Left lobe of liver (tissue), 2 donors: Measurements from ENCODE around the gene DGKD. TPM values are rescaled to one million over a fixed set of nuclear protein-coding genes. Genes with fewer than 3 reads are reported as not detected.

Experiments
- ATAC-seq: fragments of 200-7000 bp; cut with Tn5 transposase; one replicate; pipeline ENCODE4 v1.9.1; 2020; ENCODE audit warnings: mild to moderate bottlenecking, moderate library complexity
- DNase-seq: peaks from one replicate; pipeline ENCODE4 v3.0.0-alpha.2; 2020; ENCODE audit warnings: low spot score
- total RNA-seq: library from RNA; stranded (reverse); gene quantifications from one replicate; pipeline ENCODE4 v1.2.1, GENCODE V29; 2021
- donor health status: DM: no; HTN: no; CAD: no; lungs with moderate emphysema.
- donor health status: DM: no; HTN: yes; CAD: no.

DGKD gene
- total RNA-seq, 1 donor from 2014 or later = 17.9 TPM

DNA sequence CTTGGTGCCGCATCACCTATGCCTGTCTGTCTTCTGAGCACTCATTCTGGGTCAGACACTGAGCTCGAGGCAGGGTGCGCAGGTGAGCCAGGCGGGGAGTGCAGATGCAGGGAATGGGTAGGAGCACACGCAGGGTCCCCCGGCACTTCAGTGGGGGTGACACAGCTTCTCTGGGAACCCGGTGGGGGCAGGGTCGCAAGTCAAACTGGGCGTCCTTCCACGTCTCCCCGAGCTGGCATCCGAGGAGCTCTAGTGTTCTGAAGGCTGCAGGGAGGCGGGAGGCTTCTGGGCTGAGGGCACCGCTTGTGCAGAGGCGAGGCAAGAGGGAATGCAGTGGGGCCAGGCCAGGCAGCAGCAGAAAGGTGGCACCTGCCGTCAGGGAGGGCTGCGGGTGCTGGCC, 86.0 kb downstream of the DGKD start:
- DNase-seq = no peak
- ATAC-seq = no peak

GRCh38 chr2:233440714-233441113, 86.4 kb downstream of the DGKD start:
- ATAC-seq (no peak), DNase-seq (no peak)

GRCh38 chr2:233441161-233442027, 87.1 kb downstream of the DGKD start:
- ATAC-seq = no peak
- DNase-seq = no peak

- no peak for DNase-seq
- no peak for ATAC-seq
Observed at GRCh38 chr2:233442028-233442310, 87.7 kb downstream of the DGKD start.

- DNase-seq = peak; percentile 77
- peak; percentile 93 for ATAC-seq
Observed at GRCh38 chr2:233443511-233444183, 89.4 kb downstream of the DGKD start.

DNA sequence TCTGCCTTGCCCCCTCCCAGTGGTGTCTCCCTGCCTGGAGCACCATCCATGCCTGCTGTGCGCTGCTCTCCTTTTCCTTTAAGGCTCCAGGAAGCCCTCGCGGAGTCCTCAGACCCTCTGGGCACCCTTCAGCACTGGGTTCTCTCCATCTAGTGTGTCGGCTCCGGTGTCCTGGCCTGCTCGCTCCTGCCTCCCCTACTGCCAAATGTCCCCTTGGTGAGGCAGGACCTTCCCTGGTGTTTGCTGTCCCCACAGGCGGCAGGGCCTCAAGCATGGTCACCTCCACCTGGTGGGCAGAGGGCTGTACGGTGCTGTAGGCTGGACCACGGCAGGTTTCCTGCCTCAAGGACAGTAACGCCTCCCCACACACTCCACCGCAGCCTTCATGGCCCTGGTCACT, 90.2 kb downstream of the DGKD start:
- ATAC-seq (no peak), DNase-seq (no peak)

- ATAC-seq (no peak), DNase-seq (no peak)
Observed at GRCh38 chr2:233445152-233445830, 91.0 kb downstream of the DGKD start.

DNA sequence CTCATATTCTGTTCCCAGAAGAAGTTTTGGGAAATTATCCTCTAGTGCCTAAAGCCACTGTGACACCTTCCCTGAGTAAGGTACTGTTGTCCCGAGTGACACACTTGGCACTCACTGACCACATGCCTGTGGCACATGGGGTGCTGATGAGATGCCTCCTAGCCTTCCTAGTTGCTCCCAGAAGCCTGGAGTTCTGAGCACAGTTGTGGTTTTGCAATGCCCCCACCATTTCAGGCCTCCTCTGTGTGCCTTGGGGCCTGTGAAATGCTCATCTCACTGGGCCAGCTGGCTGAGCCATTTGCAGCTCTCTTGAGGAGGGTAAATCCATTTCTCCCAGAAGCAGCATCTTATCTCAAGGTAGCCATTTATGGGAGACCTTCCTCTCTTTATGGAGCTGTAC, 91.8 kb downstream of the DGKD start:
- ATAC-seq = no peak
- DNase-seq = no peak

DNA sequence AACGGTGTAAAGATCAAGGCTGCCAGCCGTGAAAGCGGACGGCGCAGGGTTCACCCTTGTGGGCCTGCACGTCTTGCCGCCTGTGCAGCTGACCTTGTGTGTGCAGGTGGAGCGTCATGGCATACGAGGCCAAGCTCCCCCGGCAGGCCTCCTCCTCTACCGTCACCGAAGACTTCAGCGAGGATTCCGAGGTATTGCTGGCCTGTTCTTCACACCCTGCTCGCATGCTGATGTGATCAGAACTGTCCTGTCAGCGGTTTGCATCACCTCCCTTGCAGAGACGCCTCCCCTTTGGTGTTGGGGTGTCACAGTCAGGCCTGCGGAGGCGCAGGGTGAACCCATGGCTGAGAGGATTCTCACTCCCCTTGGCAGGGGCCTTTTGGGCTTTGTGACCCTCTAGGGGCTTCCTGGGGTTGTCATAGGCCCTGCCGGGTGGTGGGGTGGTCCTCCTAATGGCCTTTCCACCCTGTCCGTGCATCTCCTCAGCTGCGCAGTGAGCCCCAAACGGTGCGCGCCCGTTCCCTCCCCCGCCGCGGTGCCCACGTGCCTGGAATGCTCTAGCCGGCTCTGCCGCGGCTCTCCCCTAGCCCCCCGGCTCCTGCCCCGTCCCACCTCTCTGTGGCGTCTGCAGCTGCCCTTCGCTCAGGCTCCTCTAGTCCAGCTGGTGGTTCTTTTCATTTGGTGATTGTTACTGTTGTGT, 92.5 kb downstream of the DGKD start:
- ATAC-seq = no peak
- DNase-seq = no peak

- no peak for ATAC-seq
- no peak for DNase-seq
Observed at GRCh38 chr2:233447506-233448219, 93.4 kb downstream of the DGKD start.

DNA sequence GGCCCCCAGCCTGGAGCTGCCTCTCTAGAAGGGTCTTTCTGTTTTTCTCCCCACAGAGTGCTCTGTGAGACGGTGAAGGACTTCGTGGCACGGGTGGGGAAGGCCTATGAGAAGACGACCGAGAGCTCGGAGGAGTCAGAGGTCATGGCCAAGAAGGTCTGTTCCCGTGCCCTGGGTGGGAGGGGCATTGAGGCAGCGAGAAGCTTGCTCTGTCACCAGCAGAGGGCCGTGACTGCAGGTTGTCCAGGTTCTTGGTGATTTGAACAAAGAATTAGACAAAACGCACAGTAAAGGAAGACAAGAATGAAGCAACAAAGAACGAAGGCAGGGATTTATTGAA, 93.9 kb downstream of the DGKD start:
- DNase-seq = no peak

GRCh38 chr2:233448575-233448974, 94.3 kb downstream of the DGKD start:
- ATAC-seq (no peak), DNase-seq (no peak)

More for the DNA sequence above, 93.9 kb downstream of the DGKD start:
- ATAC-seq = peak; percentile 9

GRCh38 chr2:233449081-233449901, 95.0 kb downstream of the DGKD start:
- ATAC-seq (peak; percentile 47), DNase-seq (no peak)

- no peak for DNase-seq
- no peak for ATAC-seq
Observed at GRCh38 chr2:233449921-233450863, 95.9 kb downstream of the DGKD start.

DNA sequence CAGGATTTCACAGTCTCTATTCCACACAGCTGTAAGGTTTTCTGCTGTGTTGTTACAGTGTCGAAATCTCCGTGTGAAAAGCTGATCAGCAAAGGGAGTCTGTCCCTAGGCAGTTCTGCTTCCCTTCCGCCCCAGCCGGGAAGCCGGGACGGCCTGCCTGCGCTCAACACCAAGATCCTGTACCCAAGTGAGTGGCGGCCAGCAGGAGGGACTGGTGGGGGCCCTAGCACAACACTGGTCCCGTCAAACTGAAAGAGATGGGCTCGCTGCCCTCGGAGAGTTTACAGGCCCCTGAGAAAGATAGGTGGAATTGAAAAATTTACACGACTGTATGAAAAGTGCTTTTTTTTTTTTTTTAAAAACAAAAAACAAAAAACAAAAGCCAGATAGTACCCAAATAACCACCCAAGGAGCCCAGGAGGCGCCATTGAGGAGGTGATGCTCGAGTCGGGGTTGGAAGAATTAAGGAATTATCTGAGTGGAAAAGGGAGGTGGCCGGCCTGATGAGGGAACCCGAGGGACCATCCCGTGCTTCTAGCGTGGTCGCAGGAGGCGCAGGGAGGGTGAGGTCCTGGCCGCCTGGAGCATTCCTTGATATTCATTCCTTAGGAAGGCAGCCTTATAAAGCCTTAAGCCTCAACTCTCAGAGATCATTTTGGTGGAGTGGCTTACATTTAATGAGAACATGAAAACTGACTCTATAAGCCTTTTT, 96.7 kb downstream of the DGKD start:
- DNase-seq (no peak), ATAC-seq (no peak)

DNA sequence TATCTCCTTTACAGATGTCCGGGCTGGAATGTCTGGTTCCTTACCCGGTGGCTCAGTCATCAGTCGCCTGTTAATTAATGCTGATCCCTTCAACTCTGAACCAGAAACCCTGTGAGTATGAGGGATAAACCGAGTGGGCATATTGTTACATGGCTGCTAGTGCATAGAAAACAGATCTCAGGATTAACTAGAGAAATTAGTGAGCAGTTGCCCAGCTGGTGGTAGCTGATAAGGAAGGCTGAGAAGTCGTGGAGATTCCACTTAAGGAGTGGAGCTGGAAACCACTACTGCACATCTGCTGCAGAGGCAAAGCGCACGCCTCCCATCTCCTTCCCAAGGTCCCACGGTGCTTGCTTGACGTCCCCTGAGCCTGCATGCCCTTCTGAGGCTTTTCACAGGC, 97.7 kb downstream of the DGKD start:
- ATAC-seq (no peak), DNase-seq (no peak)

GRCh38 chr2:233453111-233453915, 99.0 kb downstream of the DGKD start:
- no peak for ATAC-seq
- no peak for DNase-seq
